ENCODE results near the gene CPEB4. TPM values are rescaled to one million over a fixed set of nuclear protein-coding genes. Genes with fewer than 3 reads are reported as not detected.

CPEB4 gene
- total and polyA plus RNA-seq, 2 of the 4 experiments (the other 2 are of a cell fraction), result 7.8 to 22.6 TPM

GRCh38 chr5:173915310-173916014 lies 27.3 kb downstream of the CPEB4 start:
- POLR2A ChIA-PET (ENCODE audit: unreplicated experiment), result no interaction called here
- Histone ChIP-seq H2AFZ (replicated peaks; ENCODE audit: low read length, poor library complexity) (no peak overlapping the region), H3K23ac (ENCODE audit: low read depth, low read length) (no peak overlapping the region), H3K14ac (replicated peaks; ENCODE audit: low read depth, low read length) (no peak overlapping the region), H3K9ac (ENCODE audit: low read depth, low read length) (no peak overlapping the region), H4K91ac (ENCODE audit: insufficient read depth, low read depth, low read length) (no peak overlapping the region), H3K36me3 (ENCODE audit: control insufficient read depth, insufficient read depth, low read length) (peaks cover 5% of the 10 kb centered on the region), H4K5ac (ENCODE audit: low read depth, low read length) (no peak overlapping the region), H3K4ac (ENCODE audit: low read depth, low read length) (no peak overlapping the region), H2AK9ac (replicated peaks; ENCODE audit: low read depth, low read length, poor library complexity) (no peak overlapping the region), H3K9me3 (ENCODE audit: control insufficient read depth, insufficient read depth, low read length) (no peaks in the 10 kb centered on the region), H2BK20ac (ENCODE audit: low read depth, low read length) (no peak overlapping the region), H2BK120ac (ENCODE audit: low read depth, low read length) (no peak overlapping the region), H4K8ac (ENCODE audit: low read depth in 2 of 2, low read length in 2 of 2) (no peak overlapping the region), H3K27ac (ENCODE audit: insufficient read depth, low read length) (no peak overlapping the region), H3K27me3 (ENCODE audit: control insufficient read depth, insufficient read depth, low read length) (no peaks in the 10 kb centered on the region), H3K18ac (ENCODE audit: low read depth, low read length) (no peak overlapping the region), H3K4me3 (ENCODE audit: insufficient read depth, low read depth, low read length) (no peak overlapping the region), H2AK5ac (ENCODE audit: low read depth, low read length) (no peak overlapping the region), H3K4me2 (ENCODE audit: low read depth, low read length) (no peak overlapping the region), H4K20me1 (ENCODE audit: insufficient read depth, low read length) (no peaks in the 10 kb centered on the region), H3K79me1 (ENCODE audit: low read depth in 1 of 2, low read length in 2 of 2) (peaks cover 2 to 16% of the 10 kb centered on the region in 2 experiments; a peak in 3 of 4 replicates), H3K4me1 (ENCODE audit: control insufficient read depth, insufficient read depth, low read length) (0 out of 2 replicates have a peak, but pooled peaks cover 2% of the 10 kb centered on the region), H3K56ac (ENCODE audit: extremely low read depth, insufficient read depth, low read length) (no peak overlapping the region), H2BK15ac (ENCODE audit: low read depth, low read length) (no peak overlapping the region), H2BK5ac (ENCODE audit: low read depth, low read length, poor library complexity, severe bottlenecking) (no peak overlapping the region), H3K9me1 (ENCODE audit: insufficient read depth, low read length) (no peaks in the 10 kb centered on the region)
- no CpG with 5 or more reads among the region's 7 CpGs for WGBS, 2 experiments (ENCODE audit: extremely low coverage in 2 of 2, insufficient read length in 1 of 2)
- BruUV-seq (replicated peaks), result no TSS peak
- CTCF ChIA-PET, result no interaction called here
- in situ Hi-C loops (cut with MboI; ENCODE audit: low sequenced_read_pairs) (no loop called here), dilution Hi-C loops (cut with HindIII; ENCODE audit: low sequenced_read_pairs, unreplicated experiment) (no loop called here), intact Hi-C loops (cut with micrococcal nuclease) (loop anchor here (10.0 kb wide), 1 partner anchor 399 kb away; no protein-coding TSS in a partner anchor)
- ATAC-seq (ENCODE audit: low read depth) (no peak), DNase-seq (no peak)
- TF ChIP-seq RFX5 (IDR thresholded peaks at IDR 0.05; ENCODE audit: low read depth, low read length) (no peak), CEBPB (IDR thresholded peaks at IDR 0.05; ENCODE audit: low read depth, low read length) (no peak), USF2 (IDR thresholded peaks at IDR 0.05; ENCODE audit: low read depth, low read length) (no peak), RCOR1 (IDR thresholded peaks at IDR 0.05; ENCODE audit: insufficient replicate concordance, low read length) (no peak), FOS (IDR thresholded peaks at IDR 0.05; ENCODE audit: low read depth, low read length) (no peak), MXI1 (IDR thresholded peaks at IDR 0.05; ENCODE audit: borderline replicate concordance, low read depth, low read length) (no peak), SMC3 (IDR thresholded peaks at IDR 0.05; ENCODE audit: low read depth, low read length) (no peak)
- TF ChIP-seq, protein P1, sequence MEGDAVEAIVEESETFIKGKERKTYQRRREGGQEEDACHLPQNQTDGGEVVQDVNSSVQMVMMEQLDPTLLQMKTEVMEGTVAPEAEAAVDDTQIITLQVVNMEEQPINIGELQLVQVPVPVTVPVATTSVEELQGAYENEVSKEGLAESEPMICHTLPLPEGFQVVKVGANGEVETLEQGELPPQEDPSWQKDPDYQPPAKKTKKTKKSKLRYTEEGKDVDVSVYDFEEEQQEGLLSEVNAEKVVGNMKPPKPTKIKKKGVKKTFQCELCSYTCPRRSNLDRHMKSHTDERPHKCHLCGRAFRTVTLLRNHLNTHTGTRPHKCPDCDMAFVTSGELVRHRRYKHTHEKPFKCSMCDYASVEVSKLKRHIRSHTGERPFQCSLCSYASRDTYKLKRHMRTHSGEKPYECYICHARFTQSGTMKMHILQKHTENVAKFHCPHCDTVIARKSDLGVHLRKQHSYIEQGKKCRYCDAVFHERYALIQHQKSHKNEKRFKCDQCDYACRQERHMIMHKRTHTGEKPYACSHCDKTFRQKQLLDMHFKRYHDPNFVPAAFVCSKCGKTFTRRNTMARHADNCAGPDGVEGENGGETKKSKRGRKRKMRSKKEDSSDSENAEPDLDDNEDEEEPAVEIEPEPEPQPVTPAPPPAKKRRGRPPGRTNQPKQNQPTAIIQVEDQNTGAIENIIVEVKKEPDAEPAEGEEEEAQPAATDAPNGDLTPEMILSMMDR (conservative IDR thresholded peaks at IDR 0.05; ENCODE audit: low read depth, low read length), result no peak

All from IMR-90 (cell line).